ENCODE measurements around the gene ORAI3. TPM values are rescaled to one million over a fixed set of nuclear protein-coding genes. Genes with fewer than 3 reads are reported as not detected.

The ORAI3 gene
- polyA plus RNA-seq, 2 of the 4 experiments (the other 2 are of a cell fraction): 10.5 to 14.1 TPM

- peak overlapping the region; percentile 92 for H3K4me2 ChIP-seq
- CTCF ChIA-PET: interaction anchor here (0.9 to 1.6 kb wide), 4 partner anchors 10 to 145 kb away, joined by 3 to 13 read pairs (median 4); partner anchors contain the start of gene HSD3B7
- peak overlapping the region; percentile 61 for H3K4me3 ChIP-seq
- ATAC-seq: peak; percentile 77 to 87
- H3K27ac ChIP-seq: peak overlapping the region; percentile 97 to 100
- no peak for FAIRE-seq
- DNase-seq (ENCODE audit: low read depth in 1 of 2, low spot score in 1 of 2): peak; percentile 93 to 95
- no peaks in the 10 kb centered on the region for H3K9me3 ChIP-seq
- POLR2A ChIA-PET: interaction anchor here (0.5 to 1.9 kb wide), 16 partner anchors 10 to 462 kb away, joined by 3 to 14 read pairs (median 6); partner anchors contain the start of genes ARMC5, FUS, HSD3B7 and KAT8
- H3K4me1 ChIP-seq: peaks cover 44% of the 10 kb centered on the region
- under 1% methylated on average over 30 of the region's 60 CpGs for WGBS (ENCODE audit: missing lambda C conversion rate)
- TF ChIP-seq CBX2 (IDR thresholded peaks at IDR 0.05; ENCODE audit: borderline replicate concordance, low read depth): no peak
- no peak for TF ChIP-seq HES2 (IDR thresholded peaks at IDR 0.05)
- peak in 1 of 2 experiments; percentile 90; a peak in 3 of 5 replicates for TF ChIP-seq JUN (IDR thresholded peaks at IDR 0.05)
- no peak for TF ChIP-seq HOXB13 (CRISPR knock-in tag; IDR thresholded peaks at IDR 0.05; ENCODE audit: low read depth)
- TF ChIP-seq TFCP2L1 (CRISPR knock-in tag; IDR thresholded peaks at IDR 0.05): peak; percentile 71
- peak; percentile 58 for TF ChIP-seq POLR2A (IDR thresholded peaks at IDR 0.05; ENCODE audit: low read length)
- TF ChIP-seq KDM5A (IDR thresholded peaks at IDR 0.05): no peak
- peak in 1 of 2 experiments; percentile 16; a peak in 1 of 5 replicates for TF ChIP-seq RAD21 (conservative IDR thresholded peaks at IDR 0.05 in 1 of 2, IDR thresholded peaks at IDR 0.05 in 1 of 2)
- no peak for TF ChIP-seq CTCF (IDR thresholded peaks at IDR 0.05)
- TF ChIP-seq FOSB (CRISPR knock-in tag; IDR thresholded peaks at IDR 0.05): peak; percentile 82
- no peak for TF ChIP-seq RFX5 (IDR thresholded peaks at IDR 0.05)
- no peak for TF ChIP-seq EP300 (IDR thresholded peaks at IDR 0.05)
- TF ChIP-seq ESRRA (IDR thresholded peaks at IDR 0.05; ENCODE audit: borderline replicate concordance, low read length): no peak
- TF ChIP-seq RARB (CRISPR knock-in tag; IDR thresholded peaks at IDR 0.05): 0 out of 2 replicates have a peak, but pooled peaks have one; percentile 46
- TF ChIP-seq ATOH8 (CRISPR knock-in tag; IDR thresholded peaks at IDR 0.05; ENCODE audit: low read depth): no peak
- no peak for TF ChIP-seq CHD4 (IDR thresholded peaks at IDR 0.05; ENCODE audit: borderline replicate concordance)
- TF ChIP-seq E2F6 (IDR thresholded peaks at IDR 0.05; ENCODE audit: borderline replicate concordance, low read depth): peak; percentile 37; the same call in 1 of the 2 replicates
- TF ChIP-seq GATA3 (IDR thresholded peaks at IDR 0.05; ENCODE audit: borderline replicate concordance): 0 out of 2 replicates have a peak, but pooled peaks have one; percentile 12
- peak; percentile 60; the same call in 1 of the 2 replicates for TF ChIP-seq HOXB5 (CRISPR knock-in tag; IDR thresholded peaks at IDR 0.05)
- no peak for TF ChIP-seq MAZ (IDR thresholded peaks at IDR 0.05; ENCODE audit: borderline replicate concordance, low read depth, low read length)
- TF ChIP-seq SREBF2 (IDR thresholded peaks at IDR 0.05): no peak
- TF ChIP-seq NFE2L2 (conservative IDR thresholded peaks at IDR 0.05; ENCODE audit: low read length): no peak
- TF ChIP-seq ZNF302 (CRISPR knock-in tag; IDR thresholded peaks at IDR 0.05): no peak
- TF ChIP-seq BHLHE40 (IDR thresholded peaks at IDR 0.05; ENCODE audit: low read depth, low read length): no peak
- no peak for TF ChIP-seq RCOR1 (IDR thresholded peaks at IDR 0.05; ENCODE audit: low read depth, low read length)
- TF ChIP-seq EHMT2 (IDR thresholded peaks at IDR 0.05; ENCODE audit: low read depth): no peak
- no peak for TF ChIP-seq EHF (CRISPR knock-in tag; IDR thresholded peaks at IDR 0.05)
- TF ChIP-seq PHF8 (IDR thresholded peaks at IDR 0.05; ENCODE audit: borderline replicate concordance, low read depth): peak; percentile 39
- 0 out of 3 replicates have a peak, but pooled peaks have one; percentile 7 for TF ChIP-seq SMC3 (IDR thresholded peaks at IDR 0.05)
- no peak for TF ChIP-seq FOSL2 (IDR thresholded peaks at IDR 0.05)
- no peak for TF ChIP-seq FOSL2 (CRISPR knock-in tag; IDR thresholded peaks at IDR 0.05)
- no peak for TF ChIP-seq HEYL (CRISPR knock-in tag; IDR thresholded peaks at IDR 0.05)
- peak; percentile 86 for TF ChIP-seq BCL3 (IDR thresholded peaks at IDR 0.05)
- TF ChIP-seq KDM1A (IDR thresholded peaks at IDR 0.05; ENCODE audit: low read depth): no peak
- TF ChIP-seq CBX8 (IDR thresholded peaks at IDR 0.05): no peak
- peak; percentile 59 for TF ChIP-seq MAX (IDR thresholded peaks at IDR 0.05)
- TF ChIP-seq PBX3 (IDR thresholded peaks at IDR 0.05): peak; percentile 66; the same call in 1 of the 2 replicates
These were observed 48.3 kb downstream of the ORAI3 start for GRCh38 chr16:30996985-30997724.
